GM19452 (cell line): ENCODE data around the gene CLCNKA.

Experiments used
- ATAC-seq: cut with Tn5 transposase; IDR thresholded peaks from one replicate; pipeline ENCODE4 v1.9.1; 2021; ENCODE audit not compliant: unreplicated experiment

The CLCNKA gene

GRCh38 chr1:16076031-16076864 lies 54.4 kb downstream of the CLCNKA start:
- no peak for ATAC-seq

- no peak for ATAC-seq
These were observed 55.0 kb downstream of the CLCNKA start for GRCh38 chr1:16076865-16077238.

- ATAC-seq = no peak
These were observed 55.8 kb downstream of the CLCNKA start for GRCh38 chr1:16077406-16078245.

- ATAC-seq = no peak
These were observed 57.3 kb downstream of the CLCNKA start for GRCh38 chr1:16078925-16079656.

GRCh38 chr1:16080422-16081150 lies 58.8 kb downstream of the CLCNKA start:
- ATAC-seq = no peak

GRCh38 chr1:16081636-16082035 lies 59.8 kb downstream of the CLCNKA start:
- ATAC-seq = no peak

- ATAC-seq = no peak
These were observed 60.6 kb downstream of the CLCNKA start for GRCh38 chr1:16082283-16083038.

- no peak for ATAC-seq
These were observed 61.6 kb downstream of the CLCNKA start for GRCh38 chr1:16083486-16083885.
